Endothelial cell of umbilical vein (primary cell): ENCODE data around the gene PLEKHA8. TPM values are rescaled to one million over a fixed set of nuclear protein-coding genes. Genes with fewer than 3 reads are reported as not detected.

ENCODE experiments used
- BruUV-seq: library from RNA; stranded (reverse); fragments of 400-500 nt; replicated peaks from 2 replicates; lab custom pipeline; 2021; lab: Mats Ljungman, UMichigan
- CTCF ChIA-PET: fragments of 300-600, 350-600 bp; sonication (Branson Sonifier 250); formaldehyde crosslinking; loops from one replicate; lab custom pipeline; 2021; ENCODE audit warnings: antibody characterized with exemption, inconsistent platforms; lab: Charles Lee
- POLR2A ChIA-PET: fragments of 300-600, 350-600 bp; sonication (Branson Sonifier 250); formaldehyde crosslinking; loops from one replicate; lab custom pipeline; 2021; ENCODE audit warnings: antibody characterized with exemption, inconsistent platforms; lab: Charles Lee
- DNase-seq: peaks from one replicate; pipeline ENCODE4 v3.0.0-alpha.2; 2011; ENCODE audit warnings: low read depth, low spot score
- FAIRE-seq: peaks from 2 replicates; lab custom pipeline; 2011; peaks lifted over from hg19 to GRCh38; lab: Jason Lieb, UNC
- H2AFZ ChIP-seq: 2 replicates; pipeline ENCODE4 v1.6.0; 2012; ENCODE audit warnings: low read depth, low read length, control low read depth, inconsistent platforms
- H3K27ac ChIP-seq: 2 replicates; pipeline ENCODE4 v1.5.1; 2011; ENCODE audit warnings: low read depth, mild to moderate bottlenecking, control low read depth, low read length, moderate library complexity; ENCODE audit not compliant: insufficient read depth
- H3K27me3 ChIP-seq, 2 experiments: 2 replicates each; pipeline versions ENCODE4 v1.6.0 to v1.6.1; 2011; ENCODE audit warnings: low read length in 2 of 2, mixed read lengths in 1 of 2; ENCODE audit not compliant: control insufficient read depth in 2 of 2, insufficient read depth in 2 of 2
- H3K36me3 ChIP-seq, 2 experiments: 2 replicates in 1 of 2; 3 replicates in 1 of 2; pipeline ENCODE4 v1.5.1; 2011; ENCODE audit warnings: low read length in 2 of 2, mild to moderate bottlenecking in 1 of 2, moderate library complexity in 1 of 2; ENCODE audit not compliant: control insufficient read depth in 2 of 2, insufficient read depth in 2 of 2; ENCODE audit errors: extremely low read depth in 1 of 2
- H3K4me1 ChIP-seq: 3 replicates; pipeline ENCODE4 v1.5.1; 2011; ENCODE audit warnings: mild to moderate bottlenecking, low read length; ENCODE audit not compliant: control insufficient read depth, insufficient read depth; ENCODE audit errors: extremely low read depth
- H3K4me2 ChIP-seq: 2 replicates; pipeline ENCODE4 v1.6.1; 2011; ENCODE audit warnings: low read length, control low read depth, mixed read lengths; ENCODE audit not compliant: insufficient read depth
- H3K4me3 ChIP-seq, 3 experiments: fragments of 200-600 bp in 1 of 3; sonication (generic), shearing (Covaris generic) in 1 of 3; replicated peaks in 1 of 3; 2 replicates each; pipeline ENCODE4 v1.5.1; 2011 to 2016; ENCODE audit warnings: control low read depth in 3 of 3, low read length in 3 of 3, mild to moderate bottlenecking in 2 of 3, inconsistent platforms in 1 of 3, low read depth in 1 of 3, moderate library complexity in 1 of 3; ENCODE audit not compliant: insufficient read depth in 1 of 3
- H3K79me2 ChIP-seq: 2 replicates; pipeline ENCODE4 v1.6.0; 2012; ENCODE audit warnings: low read length, inconsistent platforms; ENCODE audit not compliant: control insufficient read depth, insufficient read depth
- H3K9ac ChIP-seq: replicated peaks from 2 replicates; pipeline ENCODE3; 2011; ENCODE audit warnings: low read length, control low read depth; ENCODE audit not compliant: insufficient read depth; ENCODE audit errors: extremely low read depth
- H3K9me1 ChIP-seq: replicated peaks from 3 replicates; pipeline ENCODE4 v1.6.0; 2011; ENCODE audit warnings: mild to moderate bottlenecking, low read length; ENCODE audit not compliant: control insufficient read depth, insufficient read depth; ENCODE audit errors: extremely low read depth
- H3K9me3 ChIP-seq: replicated peaks from 2 replicates; pipeline ENCODE4 v1.5.1; 2012; ENCODE audit warnings: low read length, inconsistent platforms; ENCODE audit not compliant: control insufficient read depth, insufficient read depth
- H4K20me1 ChIP-seq: replicated peaks from 2 replicates; pipeline ENCODE3; 2011; ENCODE audit warnings: mild to moderate bottlenecking, low read length; ENCODE audit not compliant: control insufficient read depth, insufficient read depth; ENCODE audit errors: extremely low read depth
- EZH2 ChIP-seq: IDR thresholded peaks from 2 replicates; pipeline ENCODE4 v1.6.1; 2012; ENCODE audit warnings: borderline replicate concordance, low read depth, mild to moderate bottlenecking, moderate library complexity, low read length, inconsistent platforms; ENCODE audit not compliant: severe bottlenecking
- FOS ChIP-seq: IDR thresholded peaks from 2 replicates; pipeline ENCODE4 v1.6.1; 2011; ENCODE audit warnings: mild to moderate bottlenecking, low read length, moderate library complexity, borderline replicate concordance; ENCODE audit not compliant: insufficient read depth
- GATA2 ChIP-seq: IDR thresholded peaks from 2 replicates; pipeline ENCODE4 v1.7.0; 2011; ENCODE audit warnings: low read depth, mild to moderate bottlenecking, moderate library complexity, mixed read lengths, low read length; ENCODE audit not compliant: insufficient read length, insufficient read depth
- JUN ChIP-seq: IDR thresholded peaks from 2 replicates; pipeline ENCODE4 v1.6.1; 2011; ENCODE audit warnings: borderline replicate concordance, low read depth; ENCODE audit not compliant: insufficient read length, insufficient read depth
- MYC ChIP-seq: IDR thresholded peaks from one replicate; pipeline ENCODE4 v1.6.1; 2011; ENCODE audit warnings: mild to moderate bottlenecking, low read depth, low read length
- POLR2A ChIP-seq: IDR thresholded peaks from 2 replicates; pipeline ENCODE4 v1.6.1; 2012; ENCODE audit warnings: low read depth, mild to moderate bottlenecking, control low read depth, low read length
- POLR2AphosphoS5 ChIP-seq: IDR thresholded peaks from 2 replicates; pipeline ENCODE4 v1.6.1; 2012; ENCODE audit warnings: low read depth, mild to moderate bottlenecking, control low read depth, low read length, moderate library complexity; ENCODE audit not compliant: insufficient read depth
- dilution Hi-C: fragments of 300-500 bp; cut with MboI; formaldehyde crosslinking; loops from one replicate; pipeline ENCODE4 v1.15.0; 2019; ENCODE audit warnings: low sequenced_read_pairs; ENCODE audit not compliant: extremely low pct_ligation_motif_present
- intact Hi-C: fragments of 100-400 bp; cut with micrococcal nuclease; formaldehyde crosslinking; loops from one replicate; pipeline ENCODE4 v1.10.0; 2022
- polyA plus RNA-seq, 4 experiments: library from polyadenylated mRNA; depleted of rRNA in 3 of 4; stranded (reverse) in 3 of 4; unstranded in 1 of 4; fragments of >200 nt; gene quantifications; 2 replicates each; pipeline versions ENCODE4 v1.2.1 to v1.2.3, GENCODE V29; 2011 to 2012; ENCODE audit warnings: missing spikeins in 1 of 4
- total RNA-seq: library from RNA; stranded (reverse); gene quantifications from 2 replicates; pipeline ENCODE4 v1.2.3, GENCODE V29; 2021
- TF ChIP-seq, protein P1 (sequence below): IDR thresholded peaks from 2 replicates; pipeline ENCODE4 v1.6.1; 2011; ENCODE audit not compliant: insufficient read depth, insufficient read length
- TF ChIP-seq, protein P2 (sequence below), 2 donors: IDR thresholded peaks; 1 replicate in 1 of 2; 2 replicates in 1 of 2; pipeline ENCODE4 v1.5.1; 2011; ENCODE audit warnings: low read length in 2 of 2, mild to moderate bottlenecking in 2 of 2, moderate library complexity in 2 of 2, control low read depth in 1 of 2, inconsistent platforms in 1 of 2, low read depth in 1 of 2; ENCODE audit not compliant: insufficient read depth in 1 of 2; ENCODE audit errors: extremely low read depth in 1 of 2

The PLEKHA8 gene
- total and polyA plus RNA-seq, 2 donors (not counting 3 experiments of a cell fraction or from before 2014, with no cell fraction given), result 4.5 to 19.8 TPM

DNA sequence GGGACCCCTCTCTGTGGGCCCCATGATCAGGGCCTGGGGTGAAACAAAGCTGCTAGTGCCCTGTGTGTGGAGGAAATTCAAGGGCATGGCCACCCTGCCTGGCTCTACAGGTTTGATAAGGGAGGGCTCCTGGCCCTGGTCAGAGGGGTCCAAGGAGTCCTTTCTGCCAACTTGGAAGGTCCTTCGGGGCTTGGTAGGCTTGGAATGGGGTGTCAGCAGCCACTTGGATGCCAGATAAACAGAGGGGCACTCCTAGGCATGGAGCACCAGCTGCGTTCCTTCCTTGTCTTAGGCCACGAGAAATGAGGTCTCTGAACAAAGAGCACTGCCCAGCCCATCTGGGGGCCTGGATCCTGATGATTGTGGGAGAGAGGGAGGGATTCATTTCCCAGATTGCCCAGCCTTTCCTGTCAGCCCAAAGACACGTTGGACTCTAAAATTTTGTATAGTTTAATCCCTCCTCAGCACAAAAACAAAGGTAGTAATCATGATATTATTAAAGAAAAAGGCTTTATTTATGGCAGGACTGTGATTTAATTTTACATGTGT, 111.7 kb downstream of the PLEKHA8 start:
- Histone ChIP-seq H3K36me3 (no peaks in the 10 kb centered on the region), H2AFZ (no peak overlapping the region), H3K9me3 (no peaks in the 10 kb centered on the region), H3K79me2 (no peaks in the 10 kb centered on the region), H3K27me3 (no peaks in the 10 kb centered on the region), H3K9ac (no peak overlapping the region), H3K4me3 (no peak overlapping the region), H3K4me1 (peaks cover 4% of the 10 kb centered on the region), H4K20me1 (no peaks in the 10 kb centered on the region), H3K4me2 (no peak overlapping the region), H3K27ac (no peak overlapping the region), H3K9me1 (no peaks in the 10 kb centered on the region)
- TF ChIP-seq EZH2 (no peak), JUN (no peak), GATA2 (no peak), POLR2AphosphoS5 (no peak), MYC (no peak), FOS (no peak), POLR2A (no peak)
- TF ChIP-seq, protein P1, sequence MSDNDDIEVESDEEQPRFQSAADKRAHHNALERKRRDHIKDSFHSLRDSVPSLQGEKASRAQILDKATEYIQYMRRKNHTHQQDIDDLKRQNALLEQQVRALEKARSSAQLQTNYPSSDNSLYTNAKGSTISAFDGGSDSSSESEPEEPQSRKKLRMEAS, result no peak
- TF ChIP-seq, protein P2, sequence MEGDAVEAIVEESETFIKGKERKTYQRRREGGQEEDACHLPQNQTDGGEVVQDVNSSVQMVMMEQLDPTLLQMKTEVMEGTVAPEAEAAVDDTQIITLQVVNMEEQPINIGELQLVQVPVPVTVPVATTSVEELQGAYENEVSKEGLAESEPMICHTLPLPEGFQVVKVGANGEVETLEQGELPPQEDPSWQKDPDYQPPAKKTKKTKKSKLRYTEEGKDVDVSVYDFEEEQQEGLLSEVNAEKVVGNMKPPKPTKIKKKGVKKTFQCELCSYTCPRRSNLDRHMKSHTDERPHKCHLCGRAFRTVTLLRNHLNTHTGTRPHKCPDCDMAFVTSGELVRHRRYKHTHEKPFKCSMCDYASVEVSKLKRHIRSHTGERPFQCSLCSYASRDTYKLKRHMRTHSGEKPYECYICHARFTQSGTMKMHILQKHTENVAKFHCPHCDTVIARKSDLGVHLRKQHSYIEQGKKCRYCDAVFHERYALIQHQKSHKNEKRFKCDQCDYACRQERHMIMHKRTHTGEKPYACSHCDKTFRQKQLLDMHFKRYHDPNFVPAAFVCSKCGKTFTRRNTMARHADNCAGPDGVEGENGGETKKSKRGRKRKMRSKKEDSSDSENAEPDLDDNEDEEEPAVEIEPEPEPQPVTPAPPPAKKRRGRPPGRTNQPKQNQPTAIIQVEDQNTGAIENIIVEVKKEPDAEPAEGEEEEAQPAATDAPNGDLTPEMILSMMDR (IDR thresholded peaks at IDR 0.05; ENCODE audit: extremely low read depth in 1 of 2, insufficient read depth in 1 of 2, low read depth in 1 of 2, low read length in 2 of 2), result no peak
- BruUV-seq, result no TSS peak
- DNase-seq (no peak), FAIRE-seq (no peak)
- dilution Hi-C loops, result no loop called here
- ChIA-PET CTCF (no interaction called here), POLR2A (no interaction called here)
- intact Hi-C loops, result no loop called here
